WTC11 (cell line): Measurements from ENCODE around the gene NFIA. TPM values are rescaled to one million over a fixed set of nuclear protein-coding genes. Genes with fewer than 3 reads are reported as not detected.

Experiments used
- ATAC-seq: fragments of 200-7000 bp; cut with Tn5 transposase; 2 replicates; pipeline ENCODE4 v1.10.0; 2021; ENCODE audit warnings: mild to moderate bottlenecking, moderate library complexity
- CTCF ChIA-PET: fragments of 300-600 bp; sonication (Branson Sonifier 250); formaldehyde crosslinking; loops from one replicate; lab custom pipeline; 2021; ENCODE audit warnings: antibody characterized with exemption; lab: Charles Lee
- POLR2A ChIA-PET: fragments of 350-600 bp; sonication (Branson Sonifier 250); formaldehyde crosslinking; loops from one replicate; lab custom pipeline; 2021; ENCODE audit warnings: antibody characterized with exemption; lab: Charles Lee
- DNase-seq: peaks from one replicate; pipeline ENCODE4 v3.0.0; 2021; ENCODE audit warnings: low spot score
- H3K27ac Mint-ChIP-seq: 2 replicates; pipeline ENCODE4 v1.8.0; 2021; ENCODE audit warnings: mixed read lengths
- H3K27me3 Mint-ChIP-seq: 2 replicates; pipeline ENCODE4 v1.8.0; 2021; ENCODE audit warnings: low read depth, mild to moderate bottlenecking, moderate library complexity, mixed read lengths
- H3K36me3 Mint-ChIP-seq: 2 replicates; pipeline ENCODE4 v1.8.0; 2021; ENCODE audit warnings: mixed read lengths
- H3K4me1 Mint-ChIP-seq: 2 replicates; pipeline ENCODE4 v1.8.0; 2022; ENCODE audit warnings: mixed read lengths
- H3K4me3 Mint-ChIP-seq: 2 replicates; pipeline ENCODE4 v1.8.0; 2021; ENCODE audit warnings: mild to moderate bottlenecking, moderate library complexity, mixed read lengths
- H3K9me3 Mint-ChIP-seq: 2 replicates; pipeline ENCODE4 v1.8.0; 2021; ENCODE audit warnings: mixed read lengths
- ARID4B ChIP-seq: sonication (generic); formaldehyde crosslinking; IDR thresholded peaks from 2 replicates; pipeline ENCODE4 v1.8.0; 2023; ENCODE audit warnings: missing genetic modification reagents, mild to moderate bottlenecking, borderline replicate concordance
- E2F1 ChIP-seq: sonication (generic); formaldehyde crosslinking; IDR thresholded peaks from 2 replicates; pipeline ENCODE4 v1.8.0; 2022; ENCODE audit warnings: mild to moderate bottlenecking, missing genetic modification reagents
- ERG ChIP-seq: fragments of 250-450 bp; sonication (Bioruptor Pico); IDR thresholded peaks from 2 replicates; pipeline ENCODE4 v1.8.0; 2021; ENCODE audit warnings: mild to moderate bottlenecking
- ESRRA ChIP-seq: sonication (generic); formaldehyde crosslinking; IDR thresholded peaks from 2 replicates; pipeline ENCODE4 v1.8.1; 2022; ENCODE audit warnings: mild to moderate bottlenecking, missing genetic modification reagents, borderline replicate concordance
- ETV6 ChIP-seq: sonication (generic); formaldehyde crosslinking; IDR thresholded peaks from 2 replicates; pipeline ENCODE4 v1.8.1; 2022; ENCODE audit warnings: mild to moderate bottlenecking, missing genetic modification reagents
- FOXJ3 ChIP-seq: sonication (generic); formaldehyde crosslinking; IDR thresholded peaks from 2 replicates; pipeline ENCODE4 v1.9.0; 2021; ENCODE audit warnings: missing genetic modification reagents, mild to moderate bottlenecking, borderline replicate concordance
- FOXP4 ChIP-seq: sonication (generic); formaldehyde crosslinking; IDR thresholded peaks from 2 replicates; pipeline ENCODE4 v1.8.0; 2022; ENCODE audit warnings: mild to moderate bottlenecking, missing genetic modification reagents
- GABPB1 ChIP-seq: sonication (generic); formaldehyde crosslinking; IDR thresholded peaks from 2 replicates; pipeline ENCODE4 v1.8.1; 2023; ENCODE audit warnings: mild to moderate bottlenecking, missing genetic modification reagents
- NFYB ChIP-seq: sonication (generic); formaldehyde crosslinking; conservative IDR thresholded peaks from 2 replicates; pipeline ENCODE4 v1.8.0; 2022; ENCODE audit warnings: low read depth, missing genetic modification reagents
- SOX15 ChIP-seq: fragments of 250-450 bp; sonication (Bioruptor Pico); IDR thresholded peaks from 2 replicates; pipeline ENCODE4 v1.9.0; 2021; ENCODE audit warnings: mild to moderate bottlenecking
- USF1 ChIP-seq: sonication (generic); formaldehyde crosslinking; IDR thresholded peaks from 2 replicates; pipeline ENCODE4 v1.8.0; 2022; ENCODE audit warnings: mild to moderate bottlenecking, missing genetic modification reagents
- ZBTB43 ChIP-seq: sonication (generic); formaldehyde crosslinking; IDR thresholded peaks from 2 replicates; pipeline ENCODE4 v1.8.1; 2023; ENCODE audit warnings: mild to moderate bottlenecking, missing genetic modification reagents
- ZNF317 ChIP-seq: sonication (generic); formaldehyde crosslinking; IDR thresholded peaks from 2 replicates; pipeline ENCODE4 v1.8.1; 2023; ENCODE audit warnings: low read depth, mild to moderate bottlenecking, moderate library complexity, missing genetic modification reagents, borderline replicate concordance
- total RNA-seq: library from RNA; stranded (reverse); gene quantifications from 3 replicates; pipeline ENCODE4 v1.2.3, GENCODE V29; 2021

Gene NFIA
- total RNA-seq, 1 experiment from 2014 or later = 16.7 TPM

- TF ChIP-seq ZNF317 = no peak
- TF ChIP-seq GABPB1 (CRISPR knock-in tag) = no peak
- TF ChIP-seq ERG (CRISPR knock-in tag) = no peak
- no peak for TF ChIP-seq FOXJ3 (CRISPR knock-in tag)
- TF ChIP-seq ETV6 (CRISPR knock-in tag) = no peak
- no peak for TF ChIP-seq SOX15
- no peak for TF ChIP-seq E2F1 (CRISPR knock-in tag)
- TF ChIP-seq ZBTB43 (CRISPR knock-in tag) = no peak
- no peak for TF ChIP-seq ESRRA (CRISPR knock-in tag)
- no peak for TF ChIP-seq USF1 (CRISPR knock-in tag)
- TF ChIP-seq NFYB (CRISPR knock-in tag) = no peak
- no peak for TF ChIP-seq FOXP4 (CRISPR knock-in tag)
- TF ChIP-seq, all 79 proteins: peak for 0
- H3K4me3 Mint-ChIP-seq = no peak overlapping the region
- H3K27me3 Mint-ChIP-seq = no peaks in the 10 kb centered on the region
- no peak overlapping the region for H3K27ac Mint-ChIP-seq
- ChIA-PET POLR2A (no interaction called here), CTCF (interaction anchor here (1.1 to 2.1 kb wide), 2 partner anchors 12 to 102 kb away, joined by 5 to 6 read pairs; no protein-coding TSS in a partner anchor)
- ATAC-seq (no peak), DNase-seq (no peak)
- H3K36me3 Mint-ChIP-seq = no peaks in the 10 kb centered on the region
- peaks cover 64% of the 10 kb centered on the region for H3K4me1 Mint-ChIP-seq
- H3K9me3 Mint-ChIP-seq = no peaks in the 10 kb centered on the region
These were observed 69.7 kb downstream of the NFIA start for GRCh38 chr1:61152066-61152465.

- ATAC-seq (peak; percentile 34), DNase-seq (no peak)
- no peak for TF ChIP-seq ARID4B (CRISPR knock-in tag)
- peak overlapping the region; percentile 19 for H3K27ac Mint-ChIP-seq
- ChIA-PET POLR2A (no interaction called here), CTCF (interaction anchor here (1.1 to 2.1 kb wide), 2 partner anchors 13 to 103 kb away, joined by 5 to 6 read pairs; no protein-coding TSS in a partner anchor)
- no peak overlapping the region for H3K4me3 Mint-ChIP-seq
- H3K4me1 Mint-ChIP-seq = peaks cover 67% of the 10 kb centered on the region
- no peaks in the 10 kb centered on the region for H3K36me3 Mint-ChIP-seq
- H3K27me3 Mint-ChIP-seq = no peaks in the 10 kb centered on the region
- no peaks in the 10 kb centered on the region for H3K9me3 Mint-ChIP-seq
These were observed 70.2 kb downstream of the NFIA start for GRCh38 chr1:61152469-61153105.
